Upper lobe of left lung (tissue), 6 donors: ENCODE results near the gene ZSCAN21. TPM values are rescaled to one million over a fixed set of nuclear protein-coding genes. Genes with fewer than 3 reads are reported as not detected.

Experiments
- ATAC-seq, 2 donors: fragments of 200-7000 bp; cut with Tn5 transposase; one replicate each; pipeline ENCODE4 v1.9.1; 2022; ENCODE audit warnings: mild to moderate bottlenecking in 2 of 2, moderate library complexity in 2 of 2; ENCODE audit not compliant: low FRiP score in 2 of 2
- DNase-seq, 2 donors: peaks; one replicate each; pipeline ENCODE4 v3.0.0-alpha.2; 2019 to 2020
- H3K27ac ChIP-seq, 4 donors: fragments of 200-600 bp; sonication (generic); one replicate each; pipeline ENCODE4 v1.5.1; 2016 to 2019
- H3K27me3 ChIP-seq, 4 donors: fragments of 200-600 bp; sonication (generic); one replicate each; pipeline ENCODE4 v1.5.1; 2017 to 2019
- H3K36me3 ChIP-seq, 4 donors: fragments of 200-600 bp; sonication (generic); one replicate each; pipeline ENCODE4 v1.5.1; 2016 to 2019
- H3K4me1 ChIP-seq, 4 donors: fragments of 200-600 bp; sonication (generic); one replicate each; pipeline ENCODE4 v1.5.1; 2018 to 2019
- H3K4me3 ChIP-seq, 4 donors: fragments of 200-600 bp; sonication (generic); one replicate each; pipeline ENCODE4 v1.5.1; 2017 to 2019; ENCODE audit warnings: mild to moderate bottlenecking in 2 of 4, moderate library complexity in 1 of 4
- H3K9me3 ChIP-seq, 4 donors: fragments of 200-600 bp; sonication (generic); one replicate each; pipeline ENCODE4 v1.5.1; 2018 to 2019
- CTCF ChIP-seq, 6 experiments: fragments of 450-650 bp in 4 of 6; fragments of 200-600 bp in 2 of 6; sonication (generic) in 2 of 6; IDR thresholded peaks; one replicate each; pipeline ENCODE4 v1.5.1; 2016 to 2019; ENCODE audit warnings: antibody characterized with exemption in 6 of 6
- EP300 ChIP-seq, 4 donors: sonication (generic); formaldehyde crosslinking; IDR thresholded peaks; one replicate each; pipeline ENCODE4 v1.5.1; 2017; ENCODE audit warnings: antibody characterized with exemption in 4 of 4, control low read depth in 2 of 4
- POLR2A ChIP-seq, 4 donors: fragments of 450-650 bp; IDR thresholded peaks; one replicate each; pipeline ENCODE4 v1.5.1; 2016 to 2017; ENCODE audit warnings: antibody characterized with exemption in 4 of 4, mild to moderate bottlenecking in 2 of 4
- POLR2AphosphoS5 ChIP-seq, 2 donors: sonication (generic); formaldehyde crosslinking; IDR thresholded peaks; one replicate each; pipeline ENCODE4 v1.5.1; 2017; ENCODE audit warnings: antibody characterized with exemption in 2 of 2
- WGBS, 2 donors: methylation state at CpG; one replicate each; pipeline ENCODE4 v1.1.5; 2017 to 2018; 5-methylcytosine and 5-hydroxymethylcytosine counted together
- total RNA-seq, 6 donors: library from RNA; depleted of rRNA in 4 of 6; stranded (reverse); fragments of >200 nt in 4 of 6; gene quantifications; one replicate each; pipeline versions ENCODE4 v1.1.0 to v1.2.1, GENCODE V29; 2016 to 2021
- donor health status: DM: no; HTN: no; CAD: no; lungs with moderate emphysema.
- donor health status: DM: no; HTN: yes; CAD: no; lungs with severe emphysema.

ZSCAN21 gene
- total RNA-seq, 6 donors from 2014 or later, result 8.6 to 17.8 (median 10.8) TPM

- Histone ChIP-seq H3K4me1 (peaks cover 19 to 57% (median 40%) of the 10 kb centered on the region in 4 donors), H3K9me3 (no peaks in the 10 kb centered on the region), H3K4me3 (peak within 1 kb of the TSS; percentile 69 to 99 (median 92)), H3K27me3 (no peaks in the 10 kb centered on the region), H3K36me3 (no peaks in the 10 kb centered on the region), H3K27ac (peak within 1 kb of the TSS; percentile 95 to 100 (median 99))
- peak; percentile 92 to 95 for DNase-seq
- WGBS, 2 donors, result 3 to 8% methylated on average over 13 to 31 of the region's 70 CpGs
- TF ChIP-seq CTCF (IDR thresholded peaks at IDR 0.05) (no peak), POLR2A (IDR thresholded peaks at IDR 0.05) (peak in 3 of 4 donors; percentile 38 to 84 (median 70)), EP300 (IDR thresholded peaks at IDR 0.05) (peak in 2 of 4 donors; percentile 10 to 32), POLR2AphosphoS5 (IDR thresholded peaks at IDR 0.05) (peak; percentile 95 to 98)
- peak; percentile 95 to 99 for ATAC-seq
Observed at GRCh38 chr7:100015232-100016214, 34.1 kb upstream of the ZSCAN21 start, which contains the start of gene ZKSCAN1. Gene ZKSCAN1 (plus strand): TSS chr7:100015596. CDS start chr7:100023507, 7,911 bp downstream.

GRCh38 chr7:100016215-100016901 lies 33.2 kb upstream of the ZSCAN21 start:
- 24 to 25% methylated on average over 11 of the region's 11 CpGs for WGBS, 2 donors
- DNase-seq, result no peak
- no peaks in the 10 kb centered on the region for H3K9me3 ChIP-seq
- TF ChIP-seq POLR2A (IDR thresholded peaks at IDR 0.05) (no peak), EP300 (IDR thresholded peaks at IDR 0.05) (no peak), POLR2AphosphoS5 (IDR thresholded peaks at IDR 0.05) (no peak), CTCF (IDR thresholded peaks at IDR 0.05) (no peak)
- peak in 1 of 2 donors; percentile 6 for ATAC-seq
- no peaks in the 10 kb centered on the region for H3K27me3 ChIP-seq
- no peaks in the 10 kb centered on the region for H3K36me3 ChIP-seq
- peak overlapping the region; percentile 95 to 100 (median 99) for H3K27ac ChIP-seq
- H3K4me3 ChIP-seq, result peak overlapping the region; percentile 69 to 99 (median 92)
- H3K4me1 ChIP-seq, result peaks cover 19 to 62% (median 42%) of the 10 kb centered on the region in 4 donors

GRCh38 chr7:100017300-100017699 lies 32.3 kb upstream of the ZSCAN21 start:
- H3K27me3 ChIP-seq, result no peaks in the 10 kb centered on the region
- H3K27ac ChIP-seq, result peak overlapping the region in 2 of 4 donors; percentile 33 to 99
- ATAC-seq, result no peak
- no peak for TF ChIP-seq POLR2AphosphoS5 (IDR thresholded peaks at IDR 0.05)
- no peak for TF ChIP-seq CTCF (IDR thresholded peaks at IDR 0.05)
- no peak for TF ChIP-seq EP300 (IDR thresholded peaks at IDR 0.05)
- no peak for TF ChIP-seq POLR2A (IDR thresholded peaks at IDR 0.05)
- peaks cover 22 to 61% (median 39%) of the 10 kb centered on the region in 4 donors for H3K4me1 ChIP-seq
- H3K36me3 ChIP-seq, result peaks cover 0 to 8% (median 5%) of the 10 kb centered on the region in 4 donors
- no peaks in the 10 kb centered on the region for H3K9me3 ChIP-seq
- H3K4me3 ChIP-seq, result peak overlapping the region in 1 of 4 donors; percentile 99
- 69 to 71% methylated on average over 11 of the region's 11 CpGs for WGBS, 2 donors
- no peak for DNase-seq

DNA sequence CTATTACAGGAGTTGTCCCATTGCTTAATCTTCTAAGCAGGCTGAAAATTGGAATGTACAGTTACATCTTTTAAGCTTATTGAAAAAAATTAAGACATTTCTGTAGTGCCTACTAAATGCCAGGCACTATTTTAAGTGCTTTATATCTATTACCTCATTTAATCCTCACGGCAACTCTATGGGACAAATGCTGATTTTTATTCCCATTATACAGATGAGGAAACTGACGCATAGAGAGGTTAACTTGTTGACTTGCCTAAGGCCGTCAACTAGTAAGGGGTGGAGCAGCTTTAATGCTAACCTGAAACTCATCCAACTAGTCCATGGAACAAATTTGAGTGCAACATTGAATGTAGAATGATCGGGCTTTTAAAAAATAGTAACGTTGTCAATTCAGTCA lies 31.7 kb upstream of the ZSCAN21 start:
- 83 to 86% methylated on average over 5 of the region's 5 CpGs for WGBS, 2 donors
- Histone ChIP-seq H3K27me3 (no peaks in the 10 kb centered on the region), H3K4me1 (peaks cover 22 to 63% (median 38%) of the 10 kb centered on the region in 4 donors), H3K27ac (peak overlapping the region in 2 of 4 donors; percentile 33 to 99), H3K9me3 (no peaks in the 10 kb centered on the region), H3K4me3 (no peak overlapping the region), H3K36me3 (peaks cover 0 to 13% (median 5%) of the 10 kb centered on the region in 4 donors)
- TF ChIP-seq EP300 (IDR thresholded peaks at IDR 0.05), result no peak
- no peak for TF ChIP-seq CTCF (IDR thresholded peaks at IDR 0.05)
- TF ChIP-seq POLR2A (IDR thresholded peaks at IDR 0.05), result no peak
- no peak for TF ChIP-seq POLR2AphosphoS5 (IDR thresholded peaks at IDR 0.05)
- ATAC-seq (no peak), DNase-seq (no peak)
